Ovary (tissue), 3 donors: ENCODE results near the gene OR1S2.

ENCODE experiments used
- CTCF ChIP-seq, 3 donors: fragments of 450-650 bp in 2 of 3; fragments of 200-600 bp in 1 of 3; IDR thresholded peaks; one replicate each; pipeline versions ENCODE4 v1.5.1 to v1.8.0; 2016 to 2022; ENCODE audit warnings: antibody characterized with exemption in 3 of 3, mild to moderate bottlenecking in 1 of 3
- POLR2A ChIP-seq: fragments of 450-650 bp; IDR thresholded peaks from one replicate; pipeline ENCODE4 v1.6.1; 2017; ENCODE audit warnings: antibody characterized with exemption, mild to moderate bottlenecking, moderate library complexity
- donor health status: DM: no; HTN: no; CAD: no.

- TF ChIP-seq POLR2A (no peak), CTCF (IDR thresholded peaks at IDR 0.05) (no peak)
Measured at GRCh38 chr11:58165504-58166106, 38.3 kb downstream of the OR1S2 start.
